ENCODE results near the gene PAIP1.

The PAIP1 gene

DNA sequence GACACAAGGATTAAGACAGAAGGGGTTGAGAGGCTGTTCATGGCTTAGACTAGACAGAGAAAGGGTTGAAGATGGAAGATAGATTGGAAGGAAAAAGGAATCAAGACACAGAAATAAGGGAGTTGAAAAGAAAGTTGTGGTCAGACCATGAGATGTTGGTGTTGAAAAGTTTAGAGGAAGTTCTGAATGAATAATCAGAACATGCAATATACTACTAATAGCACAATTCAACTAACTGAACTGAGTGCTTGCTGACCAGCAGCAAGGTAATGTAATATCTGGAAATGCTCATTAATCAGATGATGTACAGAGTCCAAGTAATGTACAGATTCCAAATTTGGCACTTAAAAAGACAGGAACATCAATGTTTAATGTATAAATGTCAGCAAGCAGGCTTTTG lies 35.5 kb upstream of the PAIP1 start:
- no peak overlapping the region for H3K9ac ChIP-seq (ENCODE audit: low read length)
- no peaks in the 10 kb centered on the region for H4K20me1 ChIP-seq (ENCODE audit: insufficient read depth, low read length)
- H3K4me1 ChIP-seq (ENCODE audit: insufficient read depth, low read length, severe bottlenecking) = no peaks in the 10 kb centered on the region
- no peaks in the 10 kb centered on the region for H3K9me2 ChIP-seq (ENCODE audit: low read depth, low read length)
- TF ChIP-seq, protein P1, sequence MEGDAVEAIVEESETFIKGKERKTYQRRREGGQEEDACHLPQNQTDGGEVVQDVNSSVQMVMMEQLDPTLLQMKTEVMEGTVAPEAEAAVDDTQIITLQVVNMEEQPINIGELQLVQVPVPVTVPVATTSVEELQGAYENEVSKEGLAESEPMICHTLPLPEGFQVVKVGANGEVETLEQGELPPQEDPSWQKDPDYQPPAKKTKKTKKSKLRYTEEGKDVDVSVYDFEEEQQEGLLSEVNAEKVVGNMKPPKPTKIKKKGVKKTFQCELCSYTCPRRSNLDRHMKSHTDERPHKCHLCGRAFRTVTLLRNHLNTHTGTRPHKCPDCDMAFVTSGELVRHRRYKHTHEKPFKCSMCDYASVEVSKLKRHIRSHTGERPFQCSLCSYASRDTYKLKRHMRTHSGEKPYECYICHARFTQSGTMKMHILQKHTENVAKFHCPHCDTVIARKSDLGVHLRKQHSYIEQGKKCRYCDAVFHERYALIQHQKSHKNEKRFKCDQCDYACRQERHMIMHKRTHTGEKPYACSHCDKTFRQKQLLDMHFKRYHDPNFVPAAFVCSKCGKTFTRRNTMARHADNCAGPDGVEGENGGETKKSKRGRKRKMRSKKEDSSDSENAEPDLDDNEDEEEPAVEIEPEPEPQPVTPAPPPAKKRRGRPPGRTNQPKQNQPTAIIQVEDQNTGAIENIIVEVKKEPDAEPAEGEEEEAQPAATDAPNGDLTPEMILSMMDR (IDR thresholded peaks at IDR 0.05; ENCODE audit: low read length) = no peak
- no peak for TF ChIP-seq EZH2 (IDR thresholded peaks at IDR 0.05; ENCODE audit: borderline replicate concordance, low read length)
- H3K79me2 ChIP-seq (ENCODE audit: insufficient read depth, low read length) = no peaks in the 10 kb centered on the region
- H3K9me3 ChIP-seq (ENCODE audit: low read length) = no peaks in the 10 kb centered on the region
- no peaks in the 10 kb centered on the region for H3K27me3 ChIP-seq (ENCODE audit: insufficient read depth, low read length)
- H2AFZ ChIP-seq (ENCODE audit: low read length) = no peak overlapping the region
- no peaks in the 10 kb centered on the region for H3F3A ChIP-seq (ENCODE audit: insufficient read depth, low read length)
- H3K4me2 ChIP-seq (ENCODE audit: low read length) = no peak overlapping the region
- H3K4me3 ChIP-seq (ENCODE audit: low read depth, low read length, poor library complexity, severe bottlenecking) = no peak overlapping the region
- H3K27ac ChIP-seq (ENCODE audit: low read depth, low read length, poor library complexity, severe bottlenecking) = no peak overlapping the region
- H3K36me3 ChIP-seq (ENCODE audit: insufficient read depth, low read length) = no peaks in the 10 kb centered on the region; the same call in 1 of the 2 replicates

DNA sequence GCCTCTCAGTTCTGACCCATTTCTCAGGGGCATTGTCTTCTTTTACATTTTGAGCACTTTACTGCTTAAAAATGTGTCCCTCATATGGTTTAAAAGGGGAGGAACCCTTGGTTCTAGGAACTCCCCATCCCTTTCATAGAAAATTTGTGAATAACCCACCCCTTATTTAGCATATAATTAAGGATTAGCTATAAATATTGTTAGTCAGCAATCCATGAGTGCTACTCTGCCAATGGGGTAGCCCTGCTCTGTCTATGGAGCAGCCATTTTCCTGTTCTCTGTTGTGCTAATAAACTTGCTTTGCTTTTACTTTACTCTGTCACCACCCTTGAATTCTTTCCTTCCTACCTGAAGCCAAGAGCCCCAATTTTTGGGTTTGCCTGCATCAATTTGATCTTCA lies 33.8 kb upstream of the PAIP1 start:
- Histone ChIP-seq H3K4me1 (ENCODE audit: insufficient read depth, low read length, severe bottlenecking) (no peaks in the 10 kb centered on the region), H3K9me3 (ENCODE audit: low read length) (no peaks in the 10 kb centered on the region), H3K4me2 (ENCODE audit: low read length) (no peak overlapping the region), H3K79me2 (ENCODE audit: insufficient read depth, low read length) (no peaks in the 10 kb centered on the region), H3K4me3 (ENCODE audit: low read depth, low read length, poor library complexity, severe bottlenecking) (no peak overlapping the region), H3K27ac (ENCODE audit: low read depth, low read length, poor library complexity, severe bottlenecking) (no peak overlapping the region), H3K36me3 (ENCODE audit: insufficient read depth, low read length) (no peaks in the 10 kb centered on the region; the same call in 1 of the 2 replicates), H4K20me1 (ENCODE audit: insufficient read depth, low read length) (no peaks in the 10 kb centered on the region), H3K9me2 (ENCODE audit: low read depth, low read length) (no peaks in the 10 kb centered on the region), H3F3A (ENCODE audit: insufficient read depth, low read length) (no peaks in the 10 kb centered on the region), H2AFZ (ENCODE audit: low read length) (no peak overlapping the region), H3K27me3 (ENCODE audit: insufficient read depth, low read length) (no peaks in the 10 kb centered on the region), H3K9ac (ENCODE audit: low read length) (no peak overlapping the region)
- TF ChIP-seq EZH2 (IDR thresholded peaks at IDR 0.05; ENCODE audit: borderline replicate concordance, low read length) = no peak
- TF ChIP-seq, protein P1 (IDR thresholded peaks at IDR 0.05; ENCODE audit: low read length) = no peak

DNA sequence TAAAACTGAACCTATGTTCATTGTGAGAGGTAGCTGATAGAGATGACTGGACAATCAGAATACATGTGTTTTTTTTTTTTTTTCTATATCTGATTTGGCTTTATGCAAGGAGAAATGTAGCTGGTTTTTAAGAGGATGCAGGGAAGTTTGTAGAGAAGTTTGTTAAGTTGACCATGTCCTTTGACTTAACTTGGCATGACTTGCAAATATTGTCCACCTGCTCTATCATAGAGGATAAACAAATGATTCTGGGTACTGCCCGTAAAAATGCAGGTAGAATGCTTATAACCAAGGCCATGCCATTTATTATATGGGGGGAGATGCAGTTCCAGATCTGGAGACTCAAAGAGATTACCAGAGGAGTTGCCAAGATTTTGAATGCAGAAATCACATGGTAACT lies 32.4 kb upstream of the PAIP1 start:
- Histone ChIP-seq H3K27ac (ENCODE audit: low read depth, low read length, poor library complexity, severe bottlenecking) (no peak overlapping the region), H2AFZ (ENCODE audit: low read length) (no peak overlapping the region), H3K79me2 (ENCODE audit: insufficient read depth, low read length) (no peaks in the 10 kb centered on the region), H3K4me1 (ENCODE audit: insufficient read depth, low read length, severe bottlenecking) (no peaks in the 10 kb centered on the region), H3K4me2 (ENCODE audit: low read length) (no peak overlapping the region), H4K20me1 (ENCODE audit: insufficient read depth, low read length) (no peaks in the 10 kb centered on the region), H3K9ac (ENCODE audit: low read length) (no peak overlapping the region), H3K9me3 (ENCODE audit: low read length) (no peaks in the 10 kb centered on the region), H3K9me2 (ENCODE audit: low read depth, low read length) (no peaks in the 10 kb centered on the region), H3K36me3 (ENCODE audit: insufficient read depth, low read length) (peaks cover 4% of the 10 kb centered on the region; the same call in 1 of the 2 replicates), H3F3A (ENCODE audit: insufficient read depth, low read length) (no peaks in the 10 kb centered on the region), H3K27me3 (ENCODE audit: insufficient read depth, low read length) (no peaks in the 10 kb centered on the region), H3K4me3 (ENCODE audit: low read depth, low read length, poor library complexity, severe bottlenecking) (no peak overlapping the region)
- TF ChIP-seq, protein P1 (IDR thresholded peaks at IDR 0.05; ENCODE audit: low read length) = no peak
- no peak for TF ChIP-seq EZH2 (IDR thresholded peaks at IDR 0.05; ENCODE audit: borderline replicate concordance, low read length)
